Body of pancreas (tissue), 4 donors: ENCODE data around the gene RNASEH1. TPM values are rescaled to one million over a fixed set of nuclear protein-coding genes. Genes with fewer than 3 reads are reported as not detected.
"Not testable (repeated sequence)": the region's sequence is repeated elsewhere in the genome, so short reads cannot be mapped to it uniquely, and the experiment has no call there.

Experiments used
- ATAC-seq: fragments of 150-250 bp; one replicate; pipeline ENCODE4 v1.9.1; 2016
- DNase-seq, 4 donors: peaks; one replicate each; pipeline ENCODE4 v3.0.0-alpha.2; 2019
- H3K27ac ChIP-seq, 4 donors: fragments of 200-600 bp; sonication (generic); 1 replicate in 3 of 4; 2 replicates in 1 of 4; pipeline versions ENCODE4 v1.5.1 to v1.6.1; 2016 to 2019; ENCODE audit warnings: mild to moderate bottlenecking in 1 of 4, mixed read lengths in 1 of 4, moderate library complexity in 1 of 4
- H3K27me3 ChIP-seq, 2 donors: fragments of 200-600 bp; sonication (generic); one replicate each; pipeline ENCODE4 v1.6.0; 2016; ENCODE audit warnings: mild to moderate bottlenecking in 1 of 2
- H3K36me3 ChIP-seq, 2 donors: fragments of 200-600 bp; sonication (generic); replicated peaks in 1 of 2; 2 replicates each; pipeline ENCODE4 v1.5.1; 2016; ENCODE audit warnings: low read depth in 2 of 2; ENCODE audit not compliant: insufficient read depth in 1 of 2
- H3K4me1 ChIP-seq: fragments of 200-600 bp; sonication (generic); one replicate; pipeline ENCODE4 v1.6.0; 2016
- H3K4me3 ChIP-seq, 2 donors: fragments of 200-600 bp; sonication (generic); 1 replicate in 1 of 2; 2 replicates in 1 of 2; pipeline ENCODE4 v1.5.1; 2016 to 2019
- H3K9me3 ChIP-seq, 3 donors: fragments of 200-600 bp; sonication (generic); 1 replicate in 2 of 3; 2 replicates in 1 of 3; pipeline ENCODE4 v1.5.1; 2016
- POLR2A ChIP-seq, 3 donors: fragments of 450-650 bp; IDR thresholded peaks; one replicate each; pipeline ENCODE4 v1.6.1; 2016; ENCODE audit warnings: antibody characterized with exemption in 3 of 3, mild to moderate bottlenecking in 2 of 3
- WGBS, 2 donors: methylation state at CpG; one replicate each; pipeline ENCODE4 v1.1.5; 2017; 5-methylcytosine and 5-hydroxymethylcytosine counted together
- intact Hi-C: fragments of 100-400 bp; cut with DNase I; formaldehyde crosslinking; loops from one replicate; pipeline ENCODE4 v1.15.1; 2023
- total RNA-seq, 2 donors: library from RNA; depleted of rRNA; stranded (reverse); fragments of >200 nt; gene quantifications; one replicate each; pipeline ENCODE4 v1.1.0, GENCODE V29; 2016
- TF ChIP-seq, protein P1 (sequence below), 7 experiments: fragments of 450-650 bp in 4 of 7; fragments of 200-600 bp in 3 of 7; sonication (generic) in 3 of 7; IDR thresholded peaks; one replicate each; pipeline ENCODE4 v1.5.1; 2016 to 2019; ENCODE audit warnings: antibody characterized with exemption in 7 of 7

RNASEH1 gene
- total RNA-seq, 2 donors from 2014 or later = 10.1 to 11.2 TPM

DNA sequence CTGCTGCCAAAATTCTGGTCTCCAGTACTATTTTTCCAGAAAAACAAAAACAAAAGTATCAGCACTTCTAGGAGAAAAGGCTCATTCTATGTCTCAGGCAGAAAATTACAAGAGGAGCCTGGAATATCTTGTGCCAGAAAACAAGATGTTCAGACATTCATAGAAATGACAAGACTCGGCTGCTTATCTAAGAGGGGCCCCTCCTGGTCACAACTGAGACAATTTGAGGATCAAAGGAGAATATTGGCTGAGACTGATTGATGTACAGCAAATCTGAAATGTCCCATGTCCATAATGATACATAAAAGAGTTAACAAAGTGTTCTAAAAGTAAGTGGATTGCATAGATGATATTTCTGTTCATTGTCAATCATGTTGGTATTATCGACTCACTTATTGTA lies 14.5 kb upstream of the RNASEH1 start:
- Histone ChIP-seq H3K27me3 (no peaks in the 10 kb centered on the region), H3K9me3 (no peaks in the 10 kb centered on the region), H3K27ac (no peak overlapping the region), H3K36me3 (no peaks in the 10 kb centered on the region), H3K4me3 (no peak overlapping the region), H3K4me1 (peaks cover 22% of the 10 kb centered on the region)
- no peak for DNase-seq
- ATAC-seq = no peak
- intact Hi-C loops = no loop called here
- TF ChIP-seq POLR2A (IDR thresholded peaks at IDR 0.05) = no peak
- TF ChIP-seq, protein P1, sequence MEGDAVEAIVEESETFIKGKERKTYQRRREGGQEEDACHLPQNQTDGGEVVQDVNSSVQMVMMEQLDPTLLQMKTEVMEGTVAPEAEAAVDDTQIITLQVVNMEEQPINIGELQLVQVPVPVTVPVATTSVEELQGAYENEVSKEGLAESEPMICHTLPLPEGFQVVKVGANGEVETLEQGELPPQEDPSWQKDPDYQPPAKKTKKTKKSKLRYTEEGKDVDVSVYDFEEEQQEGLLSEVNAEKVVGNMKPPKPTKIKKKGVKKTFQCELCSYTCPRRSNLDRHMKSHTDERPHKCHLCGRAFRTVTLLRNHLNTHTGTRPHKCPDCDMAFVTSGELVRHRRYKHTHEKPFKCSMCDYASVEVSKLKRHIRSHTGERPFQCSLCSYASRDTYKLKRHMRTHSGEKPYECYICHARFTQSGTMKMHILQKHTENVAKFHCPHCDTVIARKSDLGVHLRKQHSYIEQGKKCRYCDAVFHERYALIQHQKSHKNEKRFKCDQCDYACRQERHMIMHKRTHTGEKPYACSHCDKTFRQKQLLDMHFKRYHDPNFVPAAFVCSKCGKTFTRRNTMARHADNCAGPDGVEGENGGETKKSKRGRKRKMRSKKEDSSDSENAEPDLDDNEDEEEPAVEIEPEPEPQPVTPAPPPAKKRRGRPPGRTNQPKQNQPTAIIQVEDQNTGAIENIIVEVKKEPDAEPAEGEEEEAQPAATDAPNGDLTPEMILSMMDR (IDR thresholded peaks at IDR 0.05) = no peak
- 40 to 43% methylated on average over 2 of the region's 2 CpGs for WGBS, 2 donors

DNA sequence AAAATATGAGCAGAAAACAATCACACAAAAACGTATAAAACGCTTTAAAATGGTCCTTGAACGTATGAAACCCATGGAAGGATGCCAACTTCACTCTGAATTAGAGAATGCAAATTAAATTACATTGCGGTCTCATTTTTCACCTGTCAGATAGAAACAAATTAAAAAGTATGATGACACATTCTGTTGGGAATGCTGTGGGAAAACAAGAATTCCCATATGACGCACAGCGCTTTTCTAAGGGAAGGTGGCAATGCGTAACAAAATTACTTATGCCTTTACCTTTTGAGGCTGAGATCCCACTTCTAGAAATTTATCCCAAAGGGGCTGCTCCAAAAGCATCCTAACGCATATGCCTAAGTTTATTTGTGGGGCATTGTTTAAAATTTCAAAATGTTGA lies 13.2 kb upstream of the RNASEH1 start:
- peaks cover 9% of the 10 kb centered on the region for H3K4me1 ChIP-seq
- 69 to 75% methylated on average over 8 of the region's 8 CpGs for WGBS, 2 donors
- no peaks in the 10 kb centered on the region for H3K36me3 ChIP-seq
- H3K4me3 ChIP-seq = no peak overlapping the region
- no peak for TF ChIP-seq POLR2A (IDR thresholded peaks at IDR 0.05)
- TF ChIP-seq, protein P1 (IDR thresholded peaks at IDR 0.05) = no peak
- no peak for DNase-seq
- no peak for ATAC-seq
- intact Hi-C loops = no loop called here
- H3K9me3 ChIP-seq = no peaks in the 10 kb centered on the region
- H3K27ac ChIP-seq = no peak overlapping the region
- no peaks in the 10 kb centered on the region for H3K27me3 ChIP-seq

DNA sequence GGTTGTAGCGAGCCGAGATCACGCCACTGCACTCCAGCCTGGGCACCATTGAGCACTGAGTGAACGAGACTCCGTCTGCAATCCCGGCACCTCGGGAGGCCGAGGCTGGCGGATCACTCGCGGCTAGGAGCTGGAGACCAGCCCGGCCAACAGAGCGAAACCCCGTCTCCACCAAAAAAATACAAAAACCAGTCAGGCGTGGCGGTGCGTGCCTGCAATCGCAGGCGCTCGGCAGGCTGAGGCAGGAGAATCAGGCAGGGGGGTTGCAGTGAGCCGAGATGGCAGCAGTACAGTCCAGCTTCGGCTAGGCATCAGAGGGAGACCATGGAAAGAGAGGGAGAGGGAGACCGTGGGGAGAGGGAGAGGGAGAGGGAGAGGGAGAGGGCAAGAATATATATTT lies 11.5 kb upstream of the RNASEH1 start:
- H3K27me3 ChIP-seq, intact Hi-C loops, ATAC-seq, DNase-seq, H3K4me3 ChIP-seq, H3K9me3 ChIP-seq, H3K4me1 ChIP-seq, H3K27ac ChIP-seq, H3K36me3 ChIP-seq: not testable (repeated sequence)
- WGBS, 2 donors = 94% methylated on average over 9 to 16 of the region's 23 CpGs

DNA sequence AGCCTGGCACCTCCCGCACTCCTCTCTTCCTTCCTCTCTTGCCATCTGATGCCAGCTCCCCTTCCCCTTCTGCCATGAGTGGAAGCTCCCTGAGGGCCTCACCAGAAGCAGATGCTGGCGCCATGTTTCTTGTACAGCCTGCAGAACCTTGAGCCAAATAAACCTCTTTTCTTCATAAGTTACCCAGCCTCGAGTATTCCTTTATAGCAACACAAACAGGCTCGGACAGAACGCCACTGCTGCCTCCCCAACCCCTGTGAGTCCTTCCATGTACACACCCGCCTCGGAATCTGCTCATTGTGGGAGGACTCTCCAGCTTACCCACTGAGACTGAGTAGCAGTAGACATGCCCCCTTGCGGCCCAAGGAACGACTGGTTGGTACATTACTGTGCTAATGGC lies 8.7 kb upstream of the RNASEH1 start:
- intact Hi-C loops = no loop called here
- DNase-seq (no peak), ATAC-seq (no peak)
- Histone ChIP-seq H3K4me3 (no peak overlapping the region), H3K9me3 (no peaks in the 10 kb centered on the region), H3K4me1 (no peaks in the 10 kb centered on the region), H3K27me3 (no peaks in the 10 kb centered on the region), H3K27ac (no peak overlapping the region), H3K36me3 (no peaks in the 10 kb centered on the region)
- TF ChIP-seq, protein P1 (IDR thresholded peaks at IDR 0.05) = no peak
- no peak for TF ChIP-seq POLR2A (IDR thresholded peaks at IDR 0.05)
- 85 to 91% methylated on average over 9 of the region's 9 CpGs for WGBS, 2 donors

DNA sequence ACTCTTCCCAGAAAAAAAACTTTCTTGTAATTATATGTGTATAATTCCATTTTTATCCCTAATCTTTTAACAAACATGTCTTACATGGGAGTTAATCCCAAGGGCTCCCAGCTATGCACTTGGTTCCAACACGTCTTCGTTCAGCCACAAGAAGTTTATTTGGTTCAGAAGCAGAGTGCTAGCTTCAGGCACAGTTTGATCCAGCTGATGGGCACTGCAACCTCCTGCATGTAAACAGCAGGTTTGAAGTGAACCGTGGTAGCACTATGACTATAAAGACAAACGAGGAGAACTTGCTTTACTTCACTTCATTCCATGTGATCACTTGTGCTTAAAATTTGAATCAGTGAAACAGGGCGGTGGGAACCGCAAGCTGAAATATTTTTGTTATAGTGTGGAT lies 7.0 kb upstream of the RNASEH1 start:
- ATAC-seq (no peak), DNase-seq (no peak)
- Histone ChIP-seq H3K9me3 (no peaks in the 10 kb centered on the region), H3K27me3 (no peaks in the 10 kb centered on the region), H3K4me1 (no peaks in the 10 kb centered on the region), H3K27ac (no peak overlapping the region), H3K4me3 (no peak overlapping the region), H3K36me3 (no peaks in the 10 kb centered on the region)
- intact Hi-C loops = no loop called here
- 80 to 84% methylated on average over 6 of the region's 6 CpGs for WGBS, 2 donors
- TF ChIP-seq, protein P1 (IDR thresholded peaks at IDR 0.05) = no peak
- no peak for TF ChIP-seq POLR2A (IDR thresholded peaks at IDR 0.05)
